H1 (cell line): ENCODE data around the gene AMHR2. TPM values are rescaled to one million over a fixed set of nuclear protein-coding genes. Genes with fewer than 3 reads are reported as not detected.

Source experiments
- CHD7 ChIP-seq: fragments of 300-600 bp; sonication (generic); IDR thresholded peaks from 2 replicates; pipeline ENCODE4 v1.7.1; 2012; ENCODE audit warnings: low read length, moderate library complexity, mild to moderate bottlenecking, inconsistent platforms; ENCODE audit not compliant: insufficient replicate concordance
- GTF2F1 ChIP-seq: IDR thresholded peaks from 2 replicates; pipeline ENCODE4 v1.6.1; 2012; ENCODE audit warnings: low read depth, low read length, improper control_type of control experiment, borderline replicate concordance
- polyA plus RNA-seq, 7 experiments: library from polyadenylated mRNA; depleted of rRNA in 3 of 7; stranded (reverse) in 5 of 7; unstranded in 2 of 7; fragments of >200 nt in 5 of 7; fragments of 200-250 nt in 2 of 7; gene quantifications; 1 replicate in 5 of 7; 2 replicates in 1 of 7; 4 replicates in 1 of 7; pipeline versions ENCODE4 v1.2.1 to v1.2.3, GENCODE V29; 2011 to 2013; ENCODE audit warnings: missing spikeins in 2 of 7, mixed read lengths in 2 of 7
- total RNA-seq: library from RNA; stranded (reverse); fragmentation: NEBNext Ultra II Directional; extraction: Animal tissue kit (Norgen Biotek cat#: 25700); gene quantifications from 2 replicates; pipeline ENCODE4 v1.2.1, GENCODE V29; 2021

AMHR2 gene
- total and polyA plus RNA-seq, 2 of the 8 experiments (the other 6 are each of a cell fraction or from before 2014, with no cell fraction given) = 0.29 to 0.35 TPM

- TF ChIP-seq CHD7 (no peak), GTF2F1 (no peak)
Observed at GRCh38 chr12:53378724-53379388, 44.8 kb upstream of the AMHR2 start (continued).
